Measurements from ENCODE around the gene AAGAB.
A peak's percentile ranks its signal among the peaks of the same experiment; 100 is the strongest.

GRCh38 chr15:67176195-67176971, 78.1 kb downstream of the AAGAB start:
- TF ChIP-seq, protein P1, sequence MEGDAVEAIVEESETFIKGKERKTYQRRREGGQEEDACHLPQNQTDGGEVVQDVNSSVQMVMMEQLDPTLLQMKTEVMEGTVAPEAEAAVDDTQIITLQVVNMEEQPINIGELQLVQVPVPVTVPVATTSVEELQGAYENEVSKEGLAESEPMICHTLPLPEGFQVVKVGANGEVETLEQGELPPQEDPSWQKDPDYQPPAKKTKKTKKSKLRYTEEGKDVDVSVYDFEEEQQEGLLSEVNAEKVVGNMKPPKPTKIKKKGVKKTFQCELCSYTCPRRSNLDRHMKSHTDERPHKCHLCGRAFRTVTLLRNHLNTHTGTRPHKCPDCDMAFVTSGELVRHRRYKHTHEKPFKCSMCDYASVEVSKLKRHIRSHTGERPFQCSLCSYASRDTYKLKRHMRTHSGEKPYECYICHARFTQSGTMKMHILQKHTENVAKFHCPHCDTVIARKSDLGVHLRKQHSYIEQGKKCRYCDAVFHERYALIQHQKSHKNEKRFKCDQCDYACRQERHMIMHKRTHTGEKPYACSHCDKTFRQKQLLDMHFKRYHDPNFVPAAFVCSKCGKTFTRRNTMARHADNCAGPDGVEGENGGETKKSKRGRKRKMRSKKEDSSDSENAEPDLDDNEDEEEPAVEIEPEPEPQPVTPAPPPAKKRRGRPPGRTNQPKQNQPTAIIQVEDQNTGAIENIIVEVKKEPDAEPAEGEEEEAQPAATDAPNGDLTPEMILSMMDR (IDR thresholded peaks at IDR 0.05) = no peak
- TF ChIP-seq REST (IDR thresholded peaks at IDR 0.05; ENCODE audit: insufficient read depth in 1 of 2, low read depth in 2 of 2, low read length in 1 of 2) (no peak), POLR2AphosphoS5 (IDR thresholded peaks at IDR 0.05; ENCODE audit: low read depth, low read length) (no peak), SIN3A (IDR thresholded peaks at IDR 0.05; ENCODE audit: borderline replicate concordance, insufficient read depth, low read depth, low read length) (no peak), TCF7L2 (IDR thresholded peaks at IDR 0.05; ENCODE audit: low read depth, low read length) (peak; percentile 60; the same call in 1 of the 2 replicates)

Measured in Panc1 (cell line).